ENCODE measurements around the gene SNX21.
A peak's percentile ranks its signal among the peaks of the same experiment; 100 is the strongest.
"Not testable (repeated sequence)": the region's sequence is repeated elsewhere in the genome, so short reads cannot be mapped to it uniquely, and the experiment has no call there.

Gene SNX21, protein sequence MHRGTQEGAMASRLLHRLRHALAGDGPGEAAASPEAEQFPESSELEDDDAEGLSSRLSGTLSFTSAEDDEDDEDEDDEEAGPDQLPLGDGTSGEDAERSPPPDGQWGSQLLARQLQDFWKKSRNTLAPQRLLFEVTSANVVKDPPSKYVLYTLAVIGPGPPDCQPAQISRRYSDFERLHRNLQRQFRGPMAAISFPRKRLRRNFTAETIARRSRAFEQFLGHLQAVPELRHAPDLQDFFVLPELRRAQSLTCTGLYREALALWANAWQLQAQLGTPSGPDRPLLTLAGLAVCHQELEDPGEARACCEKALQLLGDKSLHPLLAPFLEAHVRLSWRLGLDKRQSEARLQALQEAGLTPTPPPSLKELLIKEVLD

DNA sequence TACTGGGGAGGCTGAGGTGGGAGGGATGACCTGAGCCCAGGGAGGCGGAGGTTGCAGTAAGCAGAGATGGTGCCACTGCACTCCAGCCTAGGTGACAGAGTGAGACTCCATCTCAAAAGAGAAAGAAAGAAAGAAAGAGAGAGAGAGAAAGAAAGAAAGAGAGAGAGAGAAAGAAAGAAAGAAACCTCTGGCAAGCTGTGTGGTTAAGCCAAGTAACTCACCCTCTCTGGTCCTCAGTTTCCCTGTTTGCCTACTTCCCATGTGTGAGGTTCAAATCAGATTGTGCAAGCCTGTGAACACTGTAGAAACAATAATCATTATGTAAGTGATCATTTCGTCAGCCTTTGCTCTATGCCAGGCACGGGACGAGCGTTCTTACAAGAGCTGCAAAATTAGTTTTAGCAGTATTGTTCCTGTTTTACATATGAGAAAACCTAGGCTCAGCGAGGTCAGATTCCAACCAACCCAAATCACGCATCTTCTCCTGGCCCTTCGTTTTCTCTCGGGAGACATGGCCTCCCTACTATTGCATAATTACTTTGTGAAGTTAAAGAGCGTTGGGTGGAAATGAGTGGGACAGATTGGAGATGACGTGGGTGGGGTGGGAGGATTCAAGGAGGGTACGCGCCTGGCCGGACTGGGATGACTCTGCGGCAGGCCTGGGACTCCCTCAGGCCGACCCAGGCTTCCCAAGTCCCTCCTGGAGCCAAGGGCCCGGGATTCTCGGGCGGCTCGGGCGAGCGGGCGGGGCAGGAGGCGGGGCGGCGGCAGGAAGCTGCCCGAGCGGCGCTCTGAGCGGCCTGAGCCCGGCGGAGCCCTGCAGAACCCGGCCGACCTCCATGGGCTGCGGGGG is at the start of gene SNX21:
SNX21 (plus strand) TSS at position 770 of the 853 bp plus-strand sequence. CDS start 121 bp downstream, outside the sequence.
- no peaks in the 10 kb centered on the region for H3K36me3 Mint-ChIP-seq (ENCODE audit: low read depth)
- H3K27ac Mint-ChIP-seq = no peak within 1 kb of the TSS
- peak within 1 kb of the TSS; percentile 76 for H3K4me3 Mint-ChIP-seq
- peaks cover 3% of the 10 kb centered on the region for H3K27me3 Mint-ChIP-seq
- peaks cover 16% of the 10 kb centered on the region for H3K4me1 Mint-ChIP-seq (ENCODE audit: low read depth)
- H3K9me3 Mint-ChIP-seq = no peaks in the 10 kb centered on the region

DNA sequence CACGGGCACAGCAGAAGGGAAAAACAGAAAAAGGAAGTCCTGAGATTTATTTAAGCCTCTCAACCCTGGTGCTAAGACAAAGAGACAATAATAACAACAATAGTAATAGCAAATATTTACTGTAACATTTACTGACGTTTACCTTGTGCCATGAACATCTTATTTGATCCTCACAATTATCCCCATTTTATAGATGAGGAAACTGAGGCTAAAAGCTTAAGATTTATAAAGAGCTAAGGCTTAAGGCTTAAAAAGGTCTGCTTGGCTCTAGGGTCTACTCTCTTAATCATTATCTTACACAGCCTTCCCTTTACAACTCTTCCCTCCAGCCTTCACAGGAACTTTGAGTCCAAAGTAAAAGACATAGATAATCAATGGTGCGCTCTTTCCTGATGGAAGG is 45.2 kb upstream of the SNX21 start:
- Mint-ChIP-seq H3K27ac (no peak overlapping the region), H3K4me1 (ENCODE audit: low read depth) (peaks cover 17% of the 10 kb centered on the region), H3K36me3 (ENCODE audit: low read depth) (peaks cover 5% of the 10 kb centered on the region), H3K27me3 (no peaks in the 10 kb centered on the region), H3K4me3 (no peak overlapping the region), H3K9me3 (no peaks in the 10 kb centered on the region)

DNA sequence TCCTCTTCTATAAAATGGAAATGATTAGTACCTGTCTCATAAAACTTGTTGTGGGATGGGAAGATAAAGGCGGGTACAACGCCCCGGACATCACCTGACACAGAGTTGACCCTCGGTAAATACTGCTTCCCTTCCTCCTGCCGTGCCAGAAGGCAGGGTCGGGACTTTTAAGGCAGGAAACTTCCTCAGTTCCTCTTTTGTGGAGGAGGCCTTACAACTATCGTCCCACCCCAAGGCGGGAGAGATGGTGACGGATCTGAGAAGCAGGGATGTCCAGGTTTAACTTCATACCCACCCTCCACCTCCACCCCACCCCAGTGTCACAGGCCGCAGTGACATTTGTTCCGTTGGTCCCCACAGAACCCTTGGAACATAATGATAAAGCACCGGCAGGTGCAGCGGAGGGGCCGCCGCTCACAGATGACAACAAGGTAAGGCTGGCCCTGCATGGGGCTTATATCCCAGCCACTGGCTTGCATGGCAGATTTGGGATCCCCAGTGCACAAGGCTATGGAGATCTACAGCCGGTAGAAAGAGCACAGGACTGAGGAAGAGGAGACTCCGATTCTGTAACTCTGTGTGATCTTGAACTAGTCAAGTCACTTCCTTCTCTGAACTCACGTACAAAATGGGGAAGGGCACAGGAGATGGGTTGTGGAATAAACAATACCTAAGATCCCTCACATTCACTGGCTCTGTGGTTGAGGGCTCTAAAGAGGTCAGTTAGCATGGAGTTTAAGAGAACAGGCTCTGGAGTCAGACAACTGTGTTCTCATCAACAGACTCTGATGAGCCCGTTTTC is 41.1 kb upstream of the SNX21 start:
- H3K27me3 Mint-ChIP-seq = no peaks in the 10 kb centered on the region
- H3K36me3 Mint-ChIP-seq (ENCODE audit: low read depth) = peaks cover 40% of the 10 kb centered on the region

DNA sequence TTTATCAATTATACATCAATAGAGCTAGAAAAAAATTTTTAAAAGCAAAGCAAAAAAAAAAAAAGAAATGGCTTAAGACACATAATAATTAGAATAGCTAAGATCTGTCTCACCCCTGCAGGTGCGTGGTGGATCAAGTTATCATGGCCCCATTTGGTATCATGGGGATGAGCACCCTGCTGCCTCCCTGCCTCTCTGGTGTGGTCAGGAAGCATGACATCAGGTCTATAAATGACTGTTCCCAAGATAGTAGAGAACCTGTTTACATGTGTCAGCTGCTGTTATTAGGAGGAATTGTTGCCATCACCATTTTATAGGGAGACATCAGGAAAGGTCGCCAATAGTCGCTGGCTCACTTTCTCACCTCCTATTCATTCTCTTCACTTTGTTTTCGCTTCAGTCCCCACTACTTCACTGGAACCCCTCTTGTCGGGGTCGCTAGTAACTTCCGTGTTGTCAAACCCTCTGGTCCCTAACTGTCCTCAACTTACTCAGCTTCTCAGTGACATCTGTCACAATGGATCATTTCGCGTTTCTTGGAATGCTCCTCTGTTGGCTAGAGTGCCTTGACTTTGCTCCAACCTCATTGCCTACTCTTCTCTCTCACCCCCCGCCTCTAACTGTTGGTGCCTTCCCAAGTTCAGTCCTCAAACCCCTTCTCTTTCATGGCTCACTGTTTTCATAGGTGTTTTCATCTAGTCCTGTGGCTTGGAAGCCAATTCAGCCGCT is 37.1 kb upstream of the SNX21 start:
- H3K9me3 Mint-ChIP-seq = no peaks in the 10 kb centered on the region
- H3K27me3 Mint-ChIP-seq = no peaks in the 10 kb centered on the region
- peaks cover 16% of the 10 kb centered on the region for H3K4me1 Mint-ChIP-seq (ENCODE audit: low read depth)
- no peak overlapping the region for H3K27ac Mint-ChIP-seq
- no peak overlapping the region for H3K4me3 Mint-ChIP-seq
- H3K36me3 Mint-ChIP-seq (ENCODE audit: low read depth) = peaks cover 51% of the 10 kb centered on the region

More for the DNA sequence above, 41.1 kb upstream of the SNX21 start:
- Mint-ChIP-seq H3K4me1 (ENCODE audit: low read depth) (peaks cover 19% of the 10 kb centered on the region), H3K9me3 (no peaks in the 10 kb centered on the region), H3K4me3 (peak overlapping the region; percentile 84), H3K27ac (peak overlapping the region; percentile 75)

DNA sequence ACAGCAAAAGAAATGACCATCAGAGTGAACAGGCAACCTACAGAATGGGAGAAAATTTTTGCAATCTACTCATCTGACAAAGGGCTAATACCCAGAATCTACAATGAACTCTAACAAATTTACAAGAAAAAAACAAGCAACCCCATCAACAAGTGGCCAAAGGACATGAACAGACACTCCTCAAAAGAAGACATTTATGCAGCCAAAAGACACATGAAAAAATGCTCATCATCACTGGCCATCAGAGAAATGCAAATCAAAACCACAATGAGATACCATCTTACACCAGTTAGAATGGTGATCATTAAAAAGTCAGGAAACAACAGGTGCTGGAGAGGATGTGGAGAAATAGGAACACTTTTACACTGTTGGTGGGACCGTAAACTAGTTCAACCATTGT is 36.1 kb upstream of the SNX21 start:
- H3K9me3 Mint-ChIP-seq, H3K27ac Mint-ChIP-seq, H3K27me3 Mint-ChIP-seq, H3K4me3 Mint-ChIP-seq: not testable (repeated sequence)
- Mint-ChIP-seq H3K36me3 (ENCODE audit: low read depth) (peaks cover 61% of the 10 kb centered on the region), H3K4me1 (ENCODE audit: low read depth) (peaks cover 13% of the 10 kb centered on the region)

DNA sequence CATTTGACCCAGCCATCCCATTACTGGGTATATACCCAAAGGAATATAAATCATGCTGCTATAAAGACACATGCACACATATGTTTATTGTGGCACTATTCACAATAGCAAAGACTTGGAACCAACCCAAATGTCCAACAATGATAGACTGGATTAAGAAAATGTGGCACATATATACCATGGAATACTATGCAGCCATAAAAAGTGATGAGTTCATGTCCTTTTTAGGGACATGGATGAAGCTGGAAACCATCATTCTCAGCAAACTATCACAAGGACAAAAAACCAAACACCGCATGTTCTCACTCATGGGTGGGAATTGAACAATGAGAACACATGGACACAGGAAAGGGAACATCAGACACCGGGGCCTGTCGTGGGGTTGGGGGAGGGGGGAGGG is 35.6 kb upstream of the SNX21 start:
- H3K36me3 Mint-ChIP-seq (ENCODE audit: low read depth) = peaks cover 61% of the 10 kb centered on the region
- H3K4me1 Mint-ChIP-seq (ENCODE audit: low read depth); H3K27me3 Mint-ChIP-seq; H3K4me3 Mint-ChIP-seq; H3K27ac Mint-ChIP-seq; H3K9me3 Mint-ChIP-seq: not testable (repeated sequence)

DNA sequence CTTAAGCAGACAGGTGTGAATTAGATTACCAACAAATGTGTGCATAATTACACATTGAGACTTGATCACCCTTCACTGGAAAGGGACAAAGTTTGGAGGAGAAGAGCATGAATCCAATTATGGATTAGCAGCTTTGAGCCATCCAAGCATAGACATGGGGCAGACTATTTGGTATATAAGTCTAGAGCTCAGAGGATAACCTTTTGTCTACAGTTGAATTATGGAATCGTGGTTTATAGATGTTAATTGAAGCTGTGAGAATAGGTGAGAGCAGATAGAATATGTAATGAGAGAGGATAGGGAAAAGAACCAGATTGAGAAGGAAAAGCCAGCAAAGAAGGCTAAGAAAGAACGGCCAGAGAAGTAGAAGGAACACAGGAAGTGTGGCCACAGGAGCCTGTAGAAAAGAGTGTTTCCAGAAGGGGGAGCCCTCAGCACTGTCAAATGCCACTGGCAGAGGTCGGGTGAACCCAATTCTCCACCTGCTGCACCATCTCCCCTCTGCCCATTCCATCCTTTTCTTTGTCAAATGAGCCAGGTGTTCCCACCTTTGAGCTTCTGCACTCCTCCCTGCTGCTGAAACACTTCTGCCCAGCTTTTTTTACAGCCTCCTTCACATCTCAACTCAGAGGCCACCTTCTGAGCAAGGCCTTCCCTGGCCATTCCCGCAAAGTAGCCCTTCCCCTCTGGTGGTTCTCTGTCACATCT is 34.5 kb upstream of the SNX21 start:
- H3K9me3 Mint-ChIP-seq = no peaks in the 10 kb centered on the region
- H3K27me3 Mint-ChIP-seq = no peaks in the 10 kb centered on the region
- H3K4me1 Mint-ChIP-seq (ENCODE audit: low read depth) = peaks cover 5% of the 10 kb centered on the region
- H3K4me3 Mint-ChIP-seq = no peak overlapping the region
- peaks cover 66% of the 10 kb centered on the region for H3K36me3 Mint-ChIP-seq (ENCODE audit: low read depth)
- peak overlapping the region; percentile 31 for H3K27ac Mint-ChIP-seq

DNA sequence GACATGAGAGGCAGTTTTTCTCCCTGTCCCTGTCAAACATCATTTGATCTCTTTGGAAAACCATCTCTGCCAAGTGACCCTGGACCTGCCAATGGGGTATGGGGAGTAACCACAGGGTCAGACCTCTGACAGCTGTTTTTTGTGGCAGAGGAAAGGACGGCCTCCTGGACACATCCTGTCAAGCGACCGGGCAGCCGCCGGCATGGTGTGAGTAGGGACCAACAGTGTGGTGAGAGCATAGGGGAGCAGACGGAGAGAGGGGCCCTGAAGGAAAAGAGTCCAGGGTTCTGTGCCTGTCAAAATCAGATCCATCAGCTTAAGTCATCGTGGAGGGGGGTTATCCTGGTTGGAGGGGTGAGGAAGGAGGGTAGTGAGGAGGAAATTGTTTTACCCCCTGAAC is 31.7 kb upstream of the SNX21 start:
- Mint-ChIP-seq H3K4me3 (no peak overlapping the region), H3K36me3 (ENCODE audit: low read depth) (peaks cover 61% of the 10 kb centered on the region), H3K9me3 (no peaks in the 10 kb centered on the region), H3K27me3 (no peaks in the 10 kb centered on the region), H3K4me1 (ENCODE audit: low read depth) (peaks cover 5% of the 10 kb centered on the region), H3K27ac (no peak overlapping the region)

DNA sequence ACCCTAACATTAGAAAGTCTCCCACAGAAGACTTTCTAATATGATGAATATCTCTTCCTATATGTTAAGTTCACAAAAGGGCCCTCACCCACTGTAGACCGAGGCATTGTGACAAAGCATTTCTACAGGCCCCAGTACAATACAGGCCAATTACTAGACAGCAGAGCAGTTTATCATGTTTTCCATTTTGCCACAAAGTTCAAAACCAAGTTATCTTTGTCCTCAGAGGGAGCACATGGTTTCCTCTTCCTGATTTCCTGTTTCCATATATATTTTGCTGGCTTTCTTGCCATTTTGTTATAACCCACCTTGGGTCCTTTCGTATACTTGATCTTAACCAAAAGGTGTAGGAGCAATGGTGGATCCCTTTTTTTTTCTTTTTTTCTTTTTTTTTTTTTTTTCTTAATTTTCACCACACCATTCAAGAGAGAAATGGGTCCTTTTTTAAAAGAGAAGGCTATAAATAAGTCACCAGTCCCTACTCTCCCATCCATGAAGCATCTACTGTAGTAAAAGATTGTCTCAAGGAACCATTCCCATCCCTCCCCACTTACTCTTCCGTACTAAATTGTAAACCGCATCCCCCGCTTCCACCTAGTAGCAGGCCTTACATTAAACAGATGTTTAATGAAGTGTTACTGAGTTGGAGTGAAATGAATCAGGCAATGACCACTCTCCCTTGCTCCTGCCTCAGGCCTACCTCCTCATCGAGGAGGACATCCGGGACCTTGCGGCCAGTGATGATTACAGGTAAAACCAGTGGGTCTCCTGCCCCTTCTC is 23.2 kb upstream of the SNX21 start:
- H3K9me3 Mint-ChIP-seq = no peaks in the 10 kb centered on the region
- peaks cover 47% of the 10 kb centered on the region for H3K36me3 Mint-ChIP-seq (ENCODE audit: low read depth)
- H3K27me3 Mint-ChIP-seq = no peaks in the 10 kb centered on the region
- peak overlapping the region; percentile 2 for H3K27ac Mint-ChIP-seq
- no peak overlapping the region for H3K4me3 Mint-ChIP-seq
- peaks cover 18% of the 10 kb centered on the region for H3K4me1 Mint-ChIP-seq (ENCODE audit: low read depth)

DNA sequence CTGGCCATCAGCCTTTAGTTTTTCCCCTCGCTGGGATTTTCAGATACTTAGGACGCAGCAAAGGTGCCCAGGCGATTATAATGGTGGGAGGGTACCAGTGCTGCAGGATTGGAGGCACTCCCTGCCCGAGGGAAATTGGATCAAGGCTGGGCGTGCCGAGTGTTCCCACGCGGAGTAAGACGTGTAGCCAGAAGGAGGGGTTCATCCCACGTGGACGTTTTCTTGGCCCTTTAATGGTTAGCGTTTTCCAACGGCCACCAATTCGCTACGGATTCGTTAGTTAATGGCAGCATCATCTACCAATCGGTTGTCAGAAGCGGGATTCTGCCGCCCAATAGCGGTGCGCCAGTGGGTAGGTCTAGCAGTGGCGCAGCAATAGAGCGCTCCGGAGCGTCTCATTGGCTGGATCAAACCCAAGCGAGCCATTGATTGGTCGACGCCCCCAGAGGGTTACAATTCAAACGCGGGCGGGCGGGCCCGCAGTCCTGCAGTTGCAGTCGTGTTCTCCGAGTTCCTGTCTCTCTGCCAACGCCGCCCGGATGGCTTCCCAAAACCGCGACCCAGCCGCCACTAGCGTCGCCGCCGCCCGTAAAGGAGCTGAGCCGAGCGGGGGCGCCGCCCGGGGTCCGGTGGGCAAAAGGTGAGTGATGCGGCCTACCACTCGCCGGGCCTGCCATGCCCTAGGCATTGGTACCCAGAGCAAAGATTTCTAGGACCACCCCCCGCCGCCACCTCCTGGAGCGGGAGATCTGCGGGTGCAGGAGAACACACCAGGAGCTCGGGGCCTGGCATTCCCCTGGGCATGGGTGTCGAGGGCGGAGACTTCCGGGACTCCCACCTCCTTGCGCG is 21.2 kb upstream of the SNX21 start, which contains the start of gene UBE2C:
UBE2C (plus strand) TSS at position 488 of the 849 bp plus-strand sequence; CDS start at position 540, 52 bp downstream.
- Mint-ChIP-seq H3K4me1 (ENCODE audit: low read depth) (peaks cover 22% of the 10 kb centered on the region), H3K27me3 (no peaks in the 10 kb centered on the region), H3K4me3 (peak within 1 kb of the TSS; percentile 93), H3K27ac (peak within 1 kb of the TSS; percentile 82), H3K36me3 (ENCODE audit: low read depth) (peaks cover 51% of the 10 kb centered on the region), H3K9me3 (no peaks in the 10 kb centered on the region)

DNA sequence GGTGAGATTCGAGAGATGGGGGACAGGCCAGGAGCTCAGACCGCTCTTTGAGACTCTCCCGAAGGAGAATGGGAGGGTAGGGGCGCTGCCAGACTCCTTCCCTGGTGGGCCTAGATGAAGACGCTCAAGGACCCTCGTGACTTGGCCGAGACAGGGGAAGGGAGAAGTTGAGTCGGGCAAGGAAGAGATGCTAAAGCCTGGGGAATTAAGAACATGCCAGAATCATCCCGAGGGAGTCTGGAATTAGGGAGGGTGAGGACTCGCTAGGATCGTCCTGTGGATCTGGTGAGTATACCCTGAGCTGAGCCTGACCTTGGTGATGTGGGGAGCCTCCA is 20.6 kb upstream of the SNX21 start:
- H3K27me3 Mint-ChIP-seq = no peaks in the 10 kb centered on the region
- H3K9me3 Mint-ChIP-seq = no peaks in the 10 kb centered on the region
- peaks cover 53% of the 10 kb centered on the region for H3K36me3 Mint-ChIP-seq (ENCODE audit: low read depth)
- peak overlapping the region; percentile 82 for H3K27ac Mint-ChIP-seq
- peak overlapping the region; percentile 93 for H3K4me3 Mint-ChIP-seq
- H3K4me1 Mint-ChIP-seq (ENCODE audit: low read depth) = peaks cover 22% of the 10 kb centered on the region

DNA sequence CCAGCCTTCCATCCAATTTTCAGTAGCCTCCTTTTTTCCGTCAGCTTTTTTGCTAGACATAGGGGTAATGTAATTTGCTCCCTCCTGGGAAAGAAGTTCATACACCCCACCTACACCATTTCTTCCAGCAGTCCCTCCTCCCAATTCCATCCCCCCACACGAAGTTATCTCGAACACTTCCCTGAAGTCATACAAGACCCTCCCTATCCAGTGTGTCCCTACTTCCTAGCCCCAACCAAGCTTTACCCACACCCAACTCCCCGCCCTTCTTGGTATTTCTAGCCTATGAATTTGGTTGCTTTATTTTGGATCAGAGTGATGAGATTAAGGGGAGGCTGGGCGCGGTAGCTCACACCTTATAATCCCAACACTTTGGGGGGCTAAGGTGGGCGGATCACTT is 20.1 kb upstream of the SNX21 start:
- H3K36me3 Mint-ChIP-seq (ENCODE audit: low read depth) = peaks cover 51% of the 10 kb centered on the region
- peaks cover 22% of the 10 kb centered on the region for H3K4me1 Mint-ChIP-seq (ENCODE audit: low read depth)
- peak overlapping the region; percentile 82 for H3K27ac Mint-ChIP-seq

More for the DNA sequence above, 20.1 kb upstream of the SNX21 start:
- Mint-ChIP-seq H3K9me3 (no peaks in the 10 kb centered on the region), H3K27me3 (no peaks in the 10 kb centered on the region), H3K4me3 (peak overlapping the region; percentile 93)

Measured in stimulated activated naive CD8-positive, alpha-beta T cell treated with anti-CD3 and anti-CD28 coated beads, Interleukin-15, Interleukin-2, amounts not matched to agents 100 ng/mL and 50 ng/mL, for 24 hours (primary cell).